Type B pancreatic cell (in vitro differentiated cells): ENCODE data around the gene TMED8. TPM values are rescaled to one million over a fixed set of nuclear protein-coding genes. Genes with fewer than 3 reads are reported as not detected.

Source experiments
- DNase-seq: peaks from one replicate; pipeline ENCODE4 v3.0.0; 2021; ENCODE audit warnings: mixed read lengths; ENCODE audit not compliant: unreplicated experiment; ENCODE audit errors: extremely low spot score
- H3K27ac Mint-ChIP-seq: 2 replicates; pipeline ENCODE4 v1.8.0; 2021; ENCODE audit warnings: mild to moderate bottlenecking, mixed read lengths
- H3K27me3 Mint-ChIP-seq: 2 replicates; pipeline ENCODE4 v1.8.0; 2021; ENCODE audit warnings: mixed read lengths
- H3K36me3 Mint-ChIP-seq: 2 replicates; pipeline ENCODE4 v1.8.0; 2021; ENCODE audit warnings: mixed read lengths
- H3K4me1 Mint-ChIP-seq: one replicate; pipeline ENCODE4 v1.8.0; 2021; ENCODE audit warnings: mixed read lengths; ENCODE audit not compliant: unreplicated experiment
- H3K4me3 Mint-ChIP-seq: 2 replicates; pipeline ENCODE4 v1.8.0; 2021; ENCODE audit warnings: mild to moderate bottlenecking, mixed read lengths
- H3K9me3 Mint-ChIP-seq: 2 replicates; pipeline ENCODE4 v1.8.0; 2021; ENCODE audit warnings: mixed read lengths
- total RNA-seq: library from RNA; stranded (reverse); gene quantifications from 2 replicates; pipeline ENCODE4 v1.2.1, GENCODE V29; 2021; ENCODE audit warnings: low replicate concordance
- TF ChIP-seq, protein P1 (sequence below): fragments of 200-600 bp; sonication (generic); conservative IDR thresholded peaks from 2 replicates; pipeline ENCODE4 v1.5.0; 2021; ENCODE audit warnings: antibody characterized with exemption, mild to moderate bottlenecking

The TMED8 gene
- total RNA-seq, 1 donor from 2014 or later: 17.4 TPM

DNA sequence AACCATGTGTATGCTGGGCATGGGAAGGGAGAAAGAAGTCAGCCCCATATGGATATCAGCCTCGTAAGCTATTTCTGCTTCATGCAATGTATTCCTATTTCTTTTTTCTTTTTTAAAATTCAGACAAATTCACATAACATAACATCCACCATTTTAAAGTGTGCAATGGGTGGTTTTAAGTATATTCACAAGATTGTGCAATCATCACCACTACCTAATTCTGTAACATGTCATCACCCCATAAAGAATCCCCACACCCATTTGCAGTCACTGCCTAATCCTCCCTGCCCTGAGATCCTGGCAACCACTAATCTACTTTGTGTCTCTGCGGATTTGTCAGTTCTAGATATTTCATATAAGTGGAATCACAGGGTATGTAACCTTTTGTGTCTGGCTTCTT is 65.7 kb downstream of the TMED8 start:
- no peaks in the 10 kb centered on the region for H3K9me3 Mint-ChIP-seq
- no peak overlapping the region for H3K4me3 Mint-ChIP-seq
- H3K27me3 Mint-ChIP-seq: no peaks in the 10 kb centered on the region
- no peak for DNase-seq
- peaks cover 32% of the 10 kb centered on the region for H3K4me1 Mint-ChIP-seq
- H3K27ac Mint-ChIP-seq: peak overlapping the region; percentile 19
- peaks cover 16% of the 10 kb centered on the region for H3K36me3 Mint-ChIP-seq
- TF ChIP-seq, protein P1, sequence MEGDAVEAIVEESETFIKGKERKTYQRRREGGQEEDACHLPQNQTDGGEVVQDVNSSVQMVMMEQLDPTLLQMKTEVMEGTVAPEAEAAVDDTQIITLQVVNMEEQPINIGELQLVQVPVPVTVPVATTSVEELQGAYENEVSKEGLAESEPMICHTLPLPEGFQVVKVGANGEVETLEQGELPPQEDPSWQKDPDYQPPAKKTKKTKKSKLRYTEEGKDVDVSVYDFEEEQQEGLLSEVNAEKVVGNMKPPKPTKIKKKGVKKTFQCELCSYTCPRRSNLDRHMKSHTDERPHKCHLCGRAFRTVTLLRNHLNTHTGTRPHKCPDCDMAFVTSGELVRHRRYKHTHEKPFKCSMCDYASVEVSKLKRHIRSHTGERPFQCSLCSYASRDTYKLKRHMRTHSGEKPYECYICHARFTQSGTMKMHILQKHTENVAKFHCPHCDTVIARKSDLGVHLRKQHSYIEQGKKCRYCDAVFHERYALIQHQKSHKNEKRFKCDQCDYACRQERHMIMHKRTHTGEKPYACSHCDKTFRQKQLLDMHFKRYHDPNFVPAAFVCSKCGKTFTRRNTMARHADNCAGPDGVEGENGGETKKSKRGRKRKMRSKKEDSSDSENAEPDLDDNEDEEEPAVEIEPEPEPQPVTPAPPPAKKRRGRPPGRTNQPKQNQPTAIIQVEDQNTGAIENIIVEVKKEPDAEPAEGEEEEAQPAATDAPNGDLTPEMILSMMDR: no peak

DNA sequence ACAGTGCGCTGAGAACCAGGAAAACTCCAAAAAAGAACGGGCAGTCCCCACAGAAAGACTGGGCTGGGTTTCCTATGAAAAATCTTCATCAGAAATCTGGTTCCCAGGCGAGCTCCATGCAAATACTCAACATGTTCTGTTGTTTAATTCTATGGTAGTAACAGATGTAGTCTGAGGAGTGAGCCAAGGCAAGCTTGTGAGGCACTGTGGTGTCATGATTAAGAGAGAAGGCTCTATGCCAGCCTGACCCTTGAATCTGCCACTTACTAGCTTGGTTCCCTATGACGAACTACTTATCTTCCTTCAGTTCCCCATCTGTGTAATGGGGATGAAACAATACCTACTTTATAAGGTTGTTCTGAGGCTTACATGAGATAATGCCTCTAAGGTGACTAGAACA is 66.9 kb downstream of the TMED8 start:
- Mint-ChIP-seq H3K27ac (no peak overlapping the region), H3K4me1 (peaks cover 35% of the 10 kb centered on the region), H3K9me3 (no peaks in the 10 kb centered on the region), H3K4me3 (no peak overlapping the region), H3K36me3 (peaks cover 19% of the 10 kb centered on the region), H3K27me3 (no peaks in the 10 kb centered on the region)
- TF ChIP-seq, protein P1: no peak
- no peak for DNase-seq

DNA sequence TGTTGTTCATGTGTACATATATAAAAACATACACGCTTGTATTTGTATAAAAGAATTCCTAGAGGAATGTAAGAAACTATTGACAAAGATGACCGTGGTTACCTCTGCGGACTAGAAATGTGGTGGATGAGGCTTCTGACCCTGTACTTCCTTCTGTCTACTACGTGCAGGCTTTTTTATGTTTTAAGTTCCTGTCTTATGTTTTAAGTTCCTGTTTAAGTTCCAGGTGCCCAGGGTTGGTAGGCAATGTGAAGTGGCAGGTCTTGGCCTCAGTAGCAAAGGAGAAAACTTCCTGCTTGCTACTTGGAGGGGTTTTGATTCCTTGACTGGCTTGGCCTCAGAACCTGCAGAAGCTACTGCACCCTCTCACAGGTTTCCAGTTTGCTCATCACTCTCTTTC is 67.8 kb downstream of the TMED8 start:
- Mint-ChIP-seq H3K4me1 (peaks cover 30% of the 10 kb centered on the region), H3K9me3 (no peaks in the 10 kb centered on the region), H3K27ac (no peak overlapping the region), H3K4me3 (no peak overlapping the region), H3K36me3 (peaks cover 22% of the 10 kb centered on the region), H3K27me3 (no peaks in the 10 kb centered on the region)
- TF ChIP-seq, protein P1: no peak
- no peak for DNase-seq

- no peak for DNase-seq
- H3K9me3 Mint-ChIP-seq: no peaks in the 10 kb centered on the region
- TF ChIP-seq, protein P1: no peak
- peak overlapping the region; percentile 23 for H3K27ac Mint-ChIP-seq
- peak overlapping the region; percentile 46 for H3K4me3 Mint-ChIP-seq
- peaks cover 21% of the 10 kb centered on the region for H3K4me1 Mint-ChIP-seq
- H3K27me3 Mint-ChIP-seq: no peaks in the 10 kb centered on the region
- H3K36me3 Mint-ChIP-seq: peaks cover 22% of the 10 kb centered on the region
Measured at GRCh38 chr14:77306851-77307496, 69.9 kb downstream of the TMED8 start.

DNA sequence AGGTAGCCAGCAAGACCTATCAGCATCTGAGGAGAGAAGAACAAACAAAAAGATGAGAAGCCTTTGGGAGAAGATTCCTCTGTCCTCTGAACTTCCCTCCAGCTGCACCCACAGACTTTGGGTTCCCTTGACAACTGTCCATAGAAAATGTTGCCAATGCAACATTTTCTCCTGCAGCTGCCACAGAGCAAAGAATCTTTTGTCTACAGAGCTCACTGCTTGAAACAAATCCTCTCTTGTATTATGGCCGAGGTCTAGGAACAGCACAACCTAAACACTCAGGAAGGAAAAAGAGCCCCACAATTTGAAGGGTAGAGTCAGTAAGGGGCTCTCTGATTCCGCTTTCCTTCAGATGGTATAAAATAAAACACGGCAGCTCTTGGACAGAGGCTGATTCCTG is 70.5 kb downstream of the TMED8 start:
- H3K4me3 Mint-ChIP-seq: peak overlapping the region; percentile 46
- no peaks in the 10 kb centered on the region for H3K27me3 Mint-ChIP-seq
- H3K4me1 Mint-ChIP-seq: peaks cover 21% of the 10 kb centered on the region
- peaks cover 19% of the 10 kb centered on the region for H3K36me3 Mint-ChIP-seq
- DNase-seq: no peak
- no peaks in the 10 kb centered on the region for H3K9me3 Mint-ChIP-seq
- H3K27ac Mint-ChIP-seq: no peak overlapping the region
- TF ChIP-seq, protein P1: no peak
